ENCODE measurements around the gene SDCCAG8. TPM values are rescaled to one million over a fixed set of nuclear protein-coding genes. Genes with fewer than 3 reads are reported as not detected.

Gene SDCCAG8
- total and polyA plus RNA-seq, 10 donors: 14.8 to 79.3 (median 46.5) TPM

GRCh38 chr1:243363832-243364231 lies 108.0 kb downstream of the SDCCAG8 start:
- TF ChIP-seq POLR2AphosphoS5 (IDR thresholded peaks at IDR 0.05) (no peak), POLR2A (IDR thresholded peaks at IDR 0.05) (no peak), CTCF (IDR thresholded peaks at IDR 0.05 in 8 of 11, conservative IDR thresholded peaks at IDR 0.05 in 3 of 11) (no peak)
- H3K27me3 ChIP-seq (replicated peaks in 1 of 7): no peaks in the 10 kb centered on the region
- no peaks in the 10 kb centered on the region for H3K9me3 ChIP-seq
- H3K4me1 ChIP-seq: no peaks in the 10 kb centered on the region
- DNase-seq: no peak
- peaks cover 0 to 32% (median 2%) of the 10 kb centered on the region in 6 donors for H3K36me3 ChIP-seq
- WGBS, 5 donors: 78 to 91% (median 81%) methylated on average over 1 of the region's 1 CpG
- intact Hi-C loops (cut with DNase I; ENCODE audit: low total_unique reads): no loop called here
- H3K27ac ChIP-seq: no peak overlapping the region
- H3K4me3 ChIP-seq: no peak overlapping the region

GRCh38 chr1:243364330-243364729 lies 108.5 kb downstream of the SDCCAG8 start:
- H3K27ac ChIP-seq: no peak overlapping the region
- H3K4me1 ChIP-seq: no peaks in the 10 kb centered on the region
- H3K27me3 ChIP-seq (replicated peaks in 1 of 7): no peaks in the 10 kb centered on the region
- intact Hi-C loops (cut with DNase I; ENCODE audit: low total_unique reads): no loop called here
- no peak overlapping the region for H3K4me3 ChIP-seq
- H3K36me3 ChIP-seq: peaks cover 0 to 32% (median 2%) of the 10 kb centered on the region in 6 donors
- TF ChIP-seq POLR2AphosphoS5 (IDR thresholded peaks at IDR 0.05): no peak
- no peak for TF ChIP-seq CTCF (IDR thresholded peaks at IDR 0.05 in 8 of 11, conservative IDR thresholded peaks at IDR 0.05 in 3 of 11)
- TF ChIP-seq POLR2A (IDR thresholded peaks at IDR 0.05): no peak
- DNase-seq: no peak
- WGBS, 5 donors: 92 to 97% (median 95%) methylated on average over 2 of the region's 2 CpGs
- no peaks in the 10 kb centered on the region for H3K9me3 ChIP-seq

GRCh38 chr1:243364866-243365265 lies 109.0 kb downstream of the SDCCAG8 start:
- Histone ChIP-seq H3K36me3 (peaks cover 0 to 32% (median 2%) of the 10 kb centered on the region in 6 donors), H3K4me3 (no peak overlapping the region), H3K27me3 (replicated peaks in 1 of 7) (no peaks in the 10 kb centered on the region), H3K27ac (no peak overlapping the region), H3K9me3 (no peaks in the 10 kb centered on the region), H3K4me1 (no peaks in the 10 kb centered on the region)
- 92 to 96% (median 92%) methylated on average over 8 of the region's 8 CpGs for WGBS, 5 donors
- TF ChIP-seq CTCF (IDR thresholded peaks at IDR 0.05 in 8 of 11, conservative IDR thresholded peaks at IDR 0.05 in 3 of 11) (no peak), POLR2A (IDR thresholded peaks at IDR 0.05) (no peak), POLR2AphosphoS5 (IDR thresholded peaks at IDR 0.05) (no peak)
- DNase-seq: no peak
- intact Hi-C loops (cut with DNase I; ENCODE audit: low total_unique reads): no loop called here

DNA sequence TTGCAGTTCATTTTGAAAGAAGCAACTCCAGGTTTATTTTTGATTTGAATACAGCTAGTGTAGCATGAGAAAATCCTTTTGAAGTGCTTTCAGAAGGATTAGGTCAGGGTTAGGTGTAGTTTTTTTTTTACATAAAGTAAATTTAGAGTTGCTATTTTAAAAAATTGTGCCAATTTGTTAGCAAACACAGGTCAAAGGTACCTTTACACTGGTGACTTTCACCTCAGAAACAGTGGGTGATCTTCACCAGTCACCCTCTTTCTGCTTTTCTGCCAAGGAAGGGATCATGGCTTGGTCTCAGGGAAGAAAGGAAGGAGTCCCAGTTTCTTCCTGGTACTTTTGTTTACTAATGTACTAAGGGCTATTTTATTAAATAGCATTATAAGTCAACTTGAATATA lies 111.5 kb downstream of the SDCCAG8 start:
- DNase-seq: no peak
- H3K4me3 ChIP-seq: no peak overlapping the region
- no peak overlapping the region for H3K27ac ChIP-seq
- no peaks in the 10 kb centered on the region for H3K4me1 ChIP-seq
- H3K9me3 ChIP-seq: no peaks in the 10 kb centered on the region
- intact Hi-C loops (cut with DNase I; ENCODE audit: low total_unique reads): no loop called here
- H3K27me3 ChIP-seq (replicated peaks in 1 of 7): no peaks in the 10 kb centered on the region
- H3K36me3 ChIP-seq: peaks cover 0 to 17% (median 2%) of the 10 kb centered on the region in 6 donors
- TF ChIP-seq CTCF (IDR thresholded peaks at IDR 0.05 in 8 of 11, conservative IDR thresholded peaks at IDR 0.05 in 3 of 11) (no peak), POLR2AphosphoS5 (IDR thresholded peaks at IDR 0.05) (no peak), POLR2A (IDR thresholded peaks at IDR 0.05) (no peak)

Measured in spleen (tissue), 11 donors.